T-helper 2 cell treated with Interferon-gamma antibody and Interleukin-4, amounts not matched to agents 100 ng/mL and 5 ng/mL, for 36 hours (primary cell): ENCODE data around the gene KCNQ1OT1. TPM values are rescaled to one million over a fixed set of nuclear protein-coding genes. Genes with fewer than 3 reads are reported as not detected.

Experiments used
- intact Hi-C: fragments of 100-400 bp; cut with micrococcal nuclease; formaldehyde crosslinking; loops from one replicate; pipeline ENCODE4 v1.15.1; 2023
- total RNA-seq: library from RNA; stranded (reverse); gene quantifications from 2 replicates; pipeline ENCODE4 v1.2.3, GENCODE V29; 2022

The KCNQ1OT1 gene
- total RNA-seq, 1 donor from 2014 or later = 0.48 TPM

DNA sequence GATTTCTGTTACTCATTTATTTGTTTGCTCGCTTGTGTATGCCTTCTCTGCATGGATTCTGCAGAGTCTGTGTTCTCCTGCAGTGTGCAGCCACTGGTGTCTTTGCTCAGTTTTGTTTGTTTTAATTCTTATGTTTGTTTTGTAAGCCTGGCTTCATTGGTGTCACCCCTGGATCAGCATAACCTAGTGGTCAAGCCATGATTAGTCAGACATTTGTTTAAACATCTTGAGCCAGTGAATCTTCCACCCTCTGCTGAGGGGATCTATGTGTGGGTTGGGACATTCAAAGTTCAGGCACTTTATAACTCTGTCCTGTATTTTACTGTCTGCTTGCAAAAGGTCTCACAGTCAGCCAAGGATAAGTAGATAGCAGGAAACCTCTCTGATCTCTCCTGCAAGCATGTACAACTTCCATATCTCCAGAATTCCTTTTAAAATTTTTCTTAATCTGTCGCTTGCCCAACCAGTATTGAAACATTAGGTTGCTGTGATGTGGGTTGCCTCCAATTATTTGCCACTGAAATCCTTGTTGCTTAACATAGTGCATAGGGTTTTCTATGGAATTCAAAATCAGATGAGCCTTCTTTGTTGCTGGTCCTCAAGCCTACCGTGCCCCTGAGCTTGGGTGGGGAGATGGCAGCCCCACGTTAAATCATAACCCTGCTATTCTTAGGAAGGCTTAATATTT, 86.8 kb downstream of the KCNQ1OT1 start:
- intact Hi-C loops = no loop called here

DNA sequence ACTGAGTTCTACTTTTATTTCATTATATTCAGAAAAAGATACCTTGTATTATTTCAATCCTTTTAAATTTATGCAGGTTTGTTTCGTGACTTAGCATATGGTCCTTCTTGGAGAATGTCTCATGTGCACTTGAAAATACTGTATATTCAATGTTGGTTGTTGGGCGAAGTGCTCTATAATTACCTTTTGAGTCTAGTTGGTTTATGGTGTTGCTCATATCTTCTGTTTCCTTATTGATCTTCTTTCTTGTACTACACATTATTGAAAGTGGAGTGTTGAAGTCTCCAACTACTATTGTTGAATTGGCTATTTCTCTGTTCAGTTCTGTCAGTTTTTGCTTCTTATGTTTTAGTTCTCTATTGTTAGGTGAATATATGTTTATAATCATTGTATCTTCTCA, 90.4 kb downstream of the KCNQ1OT1 start:
- intact Hi-C loops = no loop called here

DNA sequence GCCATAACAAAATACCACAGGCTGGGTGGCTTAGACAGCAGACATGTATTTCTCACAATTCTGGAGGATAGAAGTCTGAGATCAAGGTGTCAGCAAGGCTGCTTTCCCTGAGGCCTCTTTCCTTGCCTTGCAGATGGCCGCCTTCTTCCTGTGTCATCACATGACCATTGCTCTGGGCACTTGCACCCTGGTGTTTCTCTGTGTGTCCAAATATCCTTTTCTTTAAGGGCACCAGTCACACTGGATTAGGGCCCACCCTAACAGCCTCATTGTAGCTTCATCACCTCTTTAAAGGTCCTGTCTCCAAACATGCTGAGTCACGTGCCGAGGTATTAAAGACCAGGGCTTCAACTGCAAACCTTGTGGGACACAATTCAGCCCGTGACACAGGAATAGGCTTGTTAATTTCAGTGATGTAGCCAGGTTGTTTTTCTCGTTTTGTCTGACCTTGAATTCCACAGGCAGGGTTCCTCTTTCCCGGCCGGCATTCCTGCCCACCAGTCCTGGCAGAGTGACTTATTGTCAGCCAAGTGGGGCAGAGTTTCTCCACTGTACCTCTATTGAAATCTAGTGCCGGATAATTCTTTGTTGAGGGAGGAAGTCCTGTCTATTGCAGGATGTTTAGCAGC, 100.1 kb downstream of the KCNQ1OT1 start:
- intact Hi-C loops = no loop called here

DNA sequence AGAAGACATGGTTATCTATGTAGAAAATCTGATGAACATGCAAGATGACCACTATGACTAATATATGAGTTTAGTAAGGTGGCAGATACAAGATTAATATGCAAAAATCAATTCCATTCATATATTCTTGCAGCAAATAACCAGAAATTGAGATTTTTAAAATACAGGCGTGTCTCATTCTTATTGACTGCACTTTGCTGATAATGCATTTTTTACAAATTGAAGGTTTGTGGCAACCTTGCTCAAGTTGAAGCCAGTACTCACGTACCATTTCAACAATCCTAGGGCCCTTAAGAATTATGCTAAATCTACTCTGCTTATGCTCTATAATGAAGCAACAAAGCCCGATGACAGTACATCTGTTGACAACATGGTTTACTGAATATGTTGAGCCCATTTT, 104.6 kb downstream of the KCNQ1OT1 start:
- intact Hi-C loops = no loop called here

DNA sequence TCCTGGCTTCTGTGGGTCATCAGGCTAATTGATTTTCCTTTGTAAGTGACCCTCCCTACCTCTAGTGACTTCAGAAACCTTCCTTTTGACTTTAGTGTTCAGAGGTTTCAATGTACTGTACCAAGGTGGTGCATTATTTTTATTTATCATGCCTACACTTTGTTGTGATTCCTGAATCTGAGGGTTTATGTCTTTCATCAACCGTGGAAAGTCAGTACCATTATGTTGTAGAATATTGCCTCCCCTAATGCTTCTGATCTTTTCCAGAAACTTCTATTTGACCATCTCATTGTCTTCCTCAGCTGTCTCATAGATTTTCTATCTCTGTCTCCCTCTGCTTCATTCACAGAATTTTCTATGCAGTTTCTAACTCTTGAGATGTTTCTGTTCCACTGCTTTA, 105.5 kb downstream of the KCNQ1OT1 start:
- intact Hi-C loops = no loop called here

DNA sequence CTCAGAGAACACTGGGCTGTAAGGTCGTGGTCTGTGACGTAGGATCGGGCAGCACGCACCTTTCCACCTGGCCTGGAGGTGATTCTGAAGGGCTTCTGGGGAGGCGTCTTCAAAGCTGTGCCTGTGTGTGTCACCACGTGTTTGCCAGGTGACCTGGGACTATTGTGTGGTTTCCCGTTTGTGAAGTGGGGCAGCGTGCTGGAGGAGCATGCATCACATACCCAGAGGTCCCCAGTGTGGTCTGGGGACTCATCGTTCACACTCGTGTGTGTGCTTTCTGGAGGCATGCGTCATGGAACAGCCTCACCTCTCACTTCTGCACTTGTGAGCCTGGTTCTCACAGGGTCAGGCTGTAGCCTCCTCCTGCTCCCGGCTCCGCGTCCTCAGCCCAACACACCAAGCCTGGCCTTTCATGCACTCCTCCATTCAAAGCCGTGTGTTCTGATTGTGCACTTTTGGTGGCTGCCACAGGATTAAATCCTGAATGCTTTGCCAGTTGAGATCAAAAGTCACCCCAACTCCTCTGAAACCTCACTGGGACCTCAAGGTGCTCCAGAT, 106.3 kb downstream of the KCNQ1OT1 start:
- intact Hi-C loops = no loop called here

DNA sequence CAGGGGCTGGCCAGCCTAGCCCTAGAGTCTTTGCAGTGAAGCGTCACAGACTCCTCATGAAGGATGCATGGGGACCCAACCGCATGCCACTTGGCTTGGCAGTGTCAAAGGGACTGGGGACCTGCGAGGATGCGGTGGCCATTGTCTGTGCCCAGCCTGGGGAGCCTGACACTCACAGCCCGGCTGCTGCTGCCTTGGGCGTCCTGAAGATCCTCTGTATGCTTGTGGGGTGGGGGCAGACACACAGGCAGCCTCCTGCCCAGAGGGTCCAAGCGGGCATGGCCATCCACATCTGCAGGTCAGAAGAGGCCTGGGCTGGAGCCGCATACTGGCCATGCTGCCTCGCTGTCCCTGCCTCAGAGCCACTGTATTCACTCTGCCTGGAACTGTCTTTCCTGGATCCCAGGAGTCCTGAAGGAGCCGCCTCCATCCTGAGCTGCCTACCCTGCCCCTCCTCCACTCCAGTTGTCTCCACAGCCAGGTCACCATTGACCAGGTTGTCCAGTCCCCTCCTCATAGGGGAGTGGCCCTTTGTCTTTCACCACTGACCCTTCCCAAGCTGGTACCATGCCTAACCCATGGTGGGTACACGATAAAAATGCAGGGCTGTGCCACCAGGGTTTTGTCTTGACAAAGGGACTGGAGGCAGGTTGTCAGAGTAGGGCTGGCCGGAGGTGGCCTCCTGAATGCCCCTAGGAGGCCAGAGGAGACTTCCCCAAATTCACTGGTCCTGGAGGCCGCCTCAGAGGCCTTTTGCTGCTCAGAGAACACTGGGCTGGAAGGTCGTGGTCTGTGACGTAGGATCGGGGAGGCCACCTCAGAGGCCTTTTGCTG, 107.0 kb downstream of the KCNQ1OT1 start:
- intact Hi-C loops = no loop called here

DNA sequence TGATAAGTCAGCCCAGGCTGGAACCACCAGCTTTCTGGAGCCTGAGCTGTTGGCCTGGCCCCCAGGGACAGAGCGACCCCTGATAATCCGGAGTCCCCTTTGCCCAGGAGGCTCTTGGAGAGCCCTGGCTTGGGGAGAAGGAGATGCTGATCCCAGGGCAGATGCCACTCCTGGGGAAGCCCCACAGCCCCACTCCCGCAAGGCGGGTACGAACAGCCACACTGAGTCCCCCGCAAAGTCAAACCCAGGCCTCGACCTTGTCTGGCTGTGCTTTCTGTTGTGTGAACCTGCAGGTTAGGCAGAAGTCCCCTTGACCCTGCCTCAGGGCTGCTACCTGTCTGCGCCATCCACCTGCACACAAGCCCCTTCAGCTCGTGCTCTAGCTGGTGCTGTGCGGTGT, 108.0 kb downstream of the KCNQ1OT1 start:
- intact Hi-C loops = no loop called here

DNA sequence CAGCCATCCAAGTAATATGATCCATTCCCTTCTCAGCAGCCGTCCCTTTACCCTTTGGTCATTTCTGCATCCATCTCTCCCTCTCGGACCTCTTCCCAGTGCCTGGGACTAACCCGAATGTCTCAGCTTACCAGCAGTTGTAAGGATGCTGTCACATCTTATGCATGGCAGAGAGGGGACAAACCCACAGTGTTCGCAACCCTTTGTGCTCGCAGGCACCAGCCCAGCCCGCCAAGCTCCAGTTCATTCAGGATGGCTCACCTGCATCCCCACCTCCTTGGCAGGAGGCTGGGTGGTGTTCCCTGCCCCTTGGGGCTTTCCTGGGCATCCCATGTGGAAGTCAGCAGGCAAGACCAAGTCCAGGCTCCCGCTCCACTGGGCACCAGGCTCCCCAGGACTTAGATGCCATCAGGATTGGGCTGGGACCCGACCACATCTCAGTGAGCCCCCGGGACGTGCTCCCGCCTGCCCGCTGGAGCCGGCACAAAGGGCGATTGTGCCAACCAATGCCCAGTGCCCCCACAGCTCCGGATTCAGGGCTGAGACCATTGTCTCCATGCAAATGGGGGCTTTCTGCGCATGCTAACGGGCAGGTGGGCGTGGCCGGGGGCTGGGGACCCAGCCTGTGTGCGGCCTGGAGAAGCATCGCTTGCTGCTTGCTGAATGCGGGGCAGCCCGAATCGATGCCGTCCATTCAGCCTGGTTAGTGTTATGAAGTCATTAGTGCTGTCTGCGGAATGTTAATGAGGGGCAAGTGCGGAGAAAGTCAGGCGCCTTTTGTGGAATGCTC, 108.6 kb downstream of the KCNQ1OT1 start:
- intact Hi-C loops = no loop called here

DNA sequence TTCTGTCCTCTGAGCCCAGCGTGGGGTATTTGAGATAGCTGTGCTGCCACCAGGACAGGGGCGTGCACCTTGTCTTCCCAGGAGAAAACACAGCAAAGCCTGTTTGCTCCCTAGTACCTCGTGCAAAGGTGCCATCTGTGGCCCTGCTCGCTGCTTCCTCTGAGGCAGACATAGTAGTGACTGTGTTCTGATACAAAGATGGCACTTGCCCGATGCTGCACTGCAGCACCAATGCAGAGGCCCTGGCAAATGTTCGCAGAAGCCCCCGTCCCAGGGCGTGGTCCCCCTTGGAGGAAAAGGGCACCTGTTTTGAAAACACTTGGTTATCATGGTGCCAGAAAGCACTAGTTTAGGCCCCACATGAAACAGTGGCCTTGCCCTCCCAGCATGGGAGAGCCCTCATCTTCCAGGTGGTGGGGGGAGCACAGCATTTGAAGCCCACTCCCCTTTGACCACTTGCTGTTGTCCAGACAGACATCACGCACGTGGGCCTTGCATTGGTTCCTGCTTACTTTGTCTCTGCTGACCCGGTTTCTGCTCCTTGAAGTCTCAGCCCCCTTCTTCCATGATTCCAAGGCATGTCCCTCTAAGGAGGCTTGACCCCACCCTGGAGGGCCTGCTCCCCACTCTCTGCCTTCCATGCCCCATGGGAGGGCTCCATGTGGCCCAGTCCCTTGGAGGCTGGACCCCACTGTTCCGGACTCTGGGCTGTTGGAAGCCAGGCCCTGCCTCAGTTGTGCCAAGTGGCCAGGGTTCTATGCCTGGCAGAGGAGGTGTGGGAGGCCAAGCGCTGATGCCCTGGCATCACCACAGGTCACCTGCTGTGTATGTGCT, 109.4 kb downstream of the KCNQ1OT1 start:
- intact Hi-C loops = no loop called here

DNA sequence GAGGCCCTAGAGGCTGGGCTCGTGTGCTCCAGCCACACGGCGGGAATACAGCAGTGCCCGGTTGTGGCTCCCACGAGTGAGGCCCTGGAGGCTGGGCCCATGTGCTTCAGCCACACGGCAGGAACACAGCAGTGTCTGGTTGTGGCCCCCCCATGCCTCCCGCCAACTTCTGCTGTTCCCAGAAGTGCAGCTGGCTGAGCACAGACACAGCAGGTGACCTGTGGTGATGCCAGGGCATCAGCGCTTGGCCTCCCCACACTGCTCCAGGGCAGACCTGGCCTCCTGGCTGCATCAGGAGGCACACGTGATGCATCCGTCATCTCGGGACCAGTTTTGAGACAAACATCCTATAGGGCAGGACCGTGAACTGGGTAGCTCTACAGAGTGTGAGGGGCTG, 110.3 kb downstream of the KCNQ1OT1 start:
- intact Hi-C loops = no loop called here

DNA sequence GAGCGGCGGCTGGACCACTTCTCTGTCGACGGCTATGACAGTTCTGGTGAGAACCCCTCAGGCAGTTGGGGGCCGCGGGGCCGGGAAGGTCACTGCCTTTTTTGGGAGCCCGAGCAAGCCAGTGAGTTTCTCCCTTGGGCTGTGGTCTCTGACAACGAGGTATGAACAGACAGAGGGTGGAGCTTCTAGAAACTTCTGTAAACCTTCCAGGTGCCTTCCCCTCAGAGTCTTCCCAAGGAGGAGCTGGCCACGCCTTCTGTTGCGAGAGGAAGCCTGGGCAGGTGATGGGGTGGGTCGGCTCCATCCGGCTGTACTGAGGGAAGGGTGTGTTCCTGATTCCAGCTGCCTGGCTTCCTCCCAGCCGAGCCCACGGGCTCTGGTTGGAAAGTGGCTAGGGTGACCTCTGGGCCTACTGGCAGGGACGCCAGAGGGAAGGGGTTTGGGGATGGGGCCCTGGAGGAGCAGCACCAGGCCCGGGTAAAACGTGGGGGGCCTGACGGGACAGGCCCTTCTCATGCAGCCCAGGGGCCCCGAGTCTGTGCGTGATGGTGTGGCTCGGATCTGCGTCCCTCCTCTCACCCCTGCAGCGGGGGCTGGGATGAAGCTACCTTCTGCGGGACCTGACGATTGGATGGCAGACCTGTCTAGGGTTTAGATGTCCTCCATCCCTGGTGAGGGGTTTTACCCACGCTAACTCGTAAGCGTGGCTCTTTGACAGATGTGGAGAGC, 110.8 kb downstream of the KCNQ1OT1 start:
- intact Hi-C loops = no loop called here

DNA sequence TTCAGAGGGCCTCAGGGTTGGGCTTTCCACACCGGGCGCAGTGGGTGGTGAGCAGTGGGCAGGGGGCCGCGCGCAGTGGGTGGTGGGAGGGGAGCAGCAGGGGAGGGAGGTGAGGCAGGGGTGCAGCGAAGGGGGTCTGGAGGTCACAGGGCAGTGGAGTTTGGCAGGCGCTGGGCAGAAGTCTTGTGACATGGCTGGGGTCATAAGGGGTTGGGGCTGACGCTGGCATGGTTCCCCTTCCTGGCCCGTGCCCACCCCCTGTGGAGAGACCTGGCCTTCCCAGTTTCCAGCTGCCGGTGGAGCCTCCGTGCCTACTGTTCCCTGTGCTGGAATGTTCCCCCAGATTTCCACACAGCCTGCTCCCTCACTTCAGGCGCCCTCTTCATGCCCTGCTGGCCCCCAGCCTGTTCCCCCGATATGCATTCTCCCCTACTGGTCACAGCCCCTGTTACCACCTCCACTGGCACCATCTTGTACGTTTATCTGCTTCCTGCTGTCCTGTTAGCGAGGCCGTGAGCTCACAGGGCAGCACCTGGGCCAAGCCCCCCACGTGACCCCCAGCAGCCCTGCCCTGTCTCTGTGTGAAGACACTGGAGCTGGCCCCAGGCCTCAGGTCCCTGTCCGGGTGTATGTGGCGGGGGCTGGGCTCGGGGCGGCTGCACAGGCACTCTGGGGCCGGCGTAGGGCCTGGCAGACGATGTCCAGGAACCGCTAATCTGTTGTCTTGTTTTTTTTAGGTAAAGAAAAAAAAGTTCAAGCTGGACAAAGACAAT, 111.6 kb downstream of the KCNQ1OT1 start:
- intact Hi-C loops = no loop called here

DNA sequence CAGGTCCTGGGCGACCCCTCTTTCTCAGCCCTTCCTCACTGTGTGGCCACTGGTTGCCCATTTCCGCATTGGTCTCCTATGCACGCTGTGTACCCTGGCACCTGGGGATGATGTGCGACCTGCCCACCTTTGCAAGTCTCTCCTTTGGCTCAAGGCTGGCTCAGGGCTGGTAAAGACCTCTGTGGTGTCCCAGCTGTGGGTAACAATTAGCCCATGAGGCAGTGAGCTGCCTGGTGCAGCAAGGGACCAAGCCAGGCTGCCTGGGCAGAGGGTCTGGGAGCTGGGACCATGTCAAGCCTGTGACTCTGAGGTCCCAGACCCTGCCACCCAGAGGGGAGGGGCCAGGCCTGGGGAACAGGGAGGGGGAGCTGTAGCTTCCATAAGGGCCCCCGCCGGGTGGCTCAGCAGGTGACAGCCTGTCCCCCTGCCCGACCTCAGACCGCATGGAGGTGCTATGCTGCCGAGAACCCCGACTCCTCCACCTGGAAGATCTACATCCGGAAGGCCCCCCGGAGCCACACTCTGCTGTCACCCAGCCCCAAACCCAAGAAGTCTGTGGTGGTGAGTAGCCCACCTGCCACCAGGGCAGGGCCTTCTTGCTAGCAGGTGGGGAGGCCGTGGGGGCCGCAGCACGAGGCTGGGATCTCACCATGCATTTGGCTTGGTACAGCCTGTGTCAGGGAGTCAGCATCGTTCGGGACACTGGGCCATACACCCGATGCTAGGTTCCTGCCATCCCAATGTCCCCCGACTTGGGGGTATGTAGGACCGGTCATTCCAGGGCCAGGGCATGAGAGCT, 112.5 kb downstream of the KCNQ1OT1 start:
- intact Hi-C loops = no loop called here

DNA sequence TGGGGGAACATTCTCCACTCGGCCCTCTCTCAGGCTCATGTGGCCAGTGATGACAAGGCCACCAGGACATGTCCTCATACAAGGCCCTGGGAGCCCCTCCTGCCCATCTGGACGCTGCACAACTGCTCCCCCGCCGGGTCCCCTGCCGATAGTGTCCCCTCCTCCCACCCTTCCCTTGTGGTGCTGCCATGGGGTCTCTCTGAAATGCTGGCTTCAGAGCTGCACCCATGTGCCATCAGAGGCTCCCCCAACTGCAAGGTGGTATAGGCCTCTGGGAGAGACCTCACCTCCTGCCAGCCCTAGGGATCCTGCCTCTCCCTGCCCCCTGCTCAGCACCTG, 113.0 kb downstream of the KCNQ1OT1 start:
- intact Hi-C loops = no loop called here

DNA sequence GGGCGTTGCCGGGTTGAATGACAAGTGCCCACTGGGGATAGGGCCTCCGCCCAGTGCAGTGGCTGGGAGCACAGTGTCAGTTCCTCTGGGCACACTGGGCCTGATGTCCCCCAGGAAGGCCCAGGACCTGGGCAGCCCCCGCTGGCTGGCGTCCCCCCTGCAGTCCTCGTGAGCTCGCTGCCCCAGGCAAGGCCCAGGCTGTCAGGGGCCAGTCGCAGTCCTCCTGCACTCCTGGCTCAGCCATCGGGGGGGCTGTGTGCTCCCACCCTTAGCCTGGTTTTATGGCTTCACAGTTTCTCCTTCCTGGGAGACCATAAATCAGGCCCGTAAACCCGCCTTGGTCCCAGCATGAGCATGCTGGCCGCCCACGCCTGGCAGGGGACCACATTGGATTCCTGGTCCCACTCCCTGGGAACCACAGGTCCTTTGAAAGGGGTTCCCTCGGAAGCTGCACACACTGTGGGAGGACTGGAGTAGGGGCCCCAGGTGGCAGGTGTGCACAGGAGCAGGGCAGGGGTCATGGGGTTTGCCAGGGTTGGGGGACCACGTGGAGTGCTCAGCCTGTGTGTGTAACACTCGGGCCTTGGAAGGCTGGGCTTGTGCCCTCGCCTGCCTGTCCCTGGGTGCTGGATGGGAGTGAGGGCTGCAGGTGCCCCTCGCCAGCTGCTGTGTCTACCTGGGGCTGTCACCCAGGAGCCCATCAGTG, 113.6 kb downstream of the KCNQ1OT1 start:
- intact Hi-C loops = no loop called here

DNA sequence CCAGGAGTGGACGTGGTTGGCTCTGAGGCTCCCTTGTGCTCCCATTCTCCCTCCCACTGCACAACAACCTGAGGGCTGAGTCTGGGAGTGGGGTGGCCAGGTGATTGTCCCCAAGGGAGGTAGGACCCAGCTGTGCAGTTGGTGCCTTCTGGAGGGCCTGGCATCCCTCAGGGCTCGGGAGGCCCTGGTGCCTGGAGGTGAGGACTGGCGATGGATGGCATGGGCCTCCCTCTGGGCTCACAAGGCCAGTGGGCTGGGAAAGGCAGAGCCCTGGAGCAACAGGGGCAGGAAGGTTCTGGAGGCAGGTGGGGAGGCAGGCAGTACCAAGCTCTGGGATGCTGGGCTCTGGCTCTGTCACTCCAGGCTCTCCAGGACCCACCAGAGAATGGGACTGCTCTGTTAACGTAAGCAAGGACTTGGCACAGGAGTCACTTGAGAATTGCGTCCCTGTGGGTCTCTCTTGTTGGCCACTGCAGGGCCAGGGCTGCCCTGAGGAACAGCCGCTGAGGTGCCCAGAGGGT, 114.2 kb downstream of the KCNQ1OT1 start:
- intact Hi-C loops = no loop called here
